Aorta (tissue), 5 donors: ENCODE results near the gene TSSK2. TPM values are rescaled to one million over a fixed set of nuclear protein-coding genes. Genes with fewer than 3 reads are reported as not detected.

Experiments
- ATAC-seq: fragments of 200-7000 bp; cut with Tn5 transposase; one replicate; pipeline ENCODE4 v1.9.1; 2022; ENCODE audit warnings: moderate library complexity; ENCODE audit not compliant: low FRiP score
- DNase-seq, 2 donors: peaks; one replicate each; pipeline ENCODE4 v3.0.0-alpha.2; 2020
- H3K27ac ChIP-seq, 2 donors: one replicate each; pipeline ENCODE4 v1.5.1; 2013; ENCODE audit warnings: low read length in 2 of 2, mild to moderate bottlenecking in 2 of 2, moderate library complexity in 2 of 2, control low read depth in 1 of 2, inconsistent platforms in 1 of 2, low read depth in 1 of 2
- H3K27me3 ChIP-seq, 2 donors: one replicate each; pipeline ENCODE4 v1.6.1; 2013; ENCODE audit warnings: control low read depth in 1 of 2, low read length in 1 of 2, mild to moderate bottlenecking in 1 of 2, moderate library complexity in 1 of 2; ENCODE audit not compliant: insufficient read depth in 2 of 2, control insufficient read depth in 1 of 2
- H3K36me3 ChIP-seq, 2 donors: one replicate each; pipeline ENCODE4 v1.6.1; 2013; ENCODE audit warnings: control low read depth in 1 of 2, low read length in 1 of 2, mild to moderate bottlenecking in 1 of 2; ENCODE audit not compliant: insufficient read depth in 2 of 2, control insufficient read depth in 1 of 2
- H3K4me1 ChIP-seq, 2 donors: one replicate each; pipeline ENCODE4 v1.6.1; 2013; ENCODE audit warnings: low read length in 2 of 2, control low read depth in 1 of 2, mild to moderate bottlenecking in 1 of 2, moderate library complexity in 1 of 2; ENCODE audit not compliant: insufficient read depth in 2 of 2, control insufficient read depth in 1 of 2
- H3K4me3 ChIP-seq, 2 donors: one replicate each; pipeline ENCODE4 v1.5.1; 2013; ENCODE audit warnings: low read length in 2 of 2, control low read depth in 1 of 2, mild to moderate bottlenecking in 1 of 2
- H3K9me3 ChIP-seq: one replicate; pipeline ENCODE4 v1.6.1; 2013; ENCODE audit warnings: mild to moderate bottlenecking, low read length; ENCODE audit not compliant: control insufficient read depth
- WGBS, 2 donors: extraction: QIAGEN DNeasy Blood & Tissue Kit; methylation state at CpG; one replicate each; pipeline ENCODE4 v1.1.7; 2013; 5-methylcytosine and 5-hydroxymethylcytosine counted together
- intact Hi-C, 2 donors: fragments of 100-400 bp; cut with DNase I; formaldehyde crosslinking; loops; one replicate each; pipeline versions ENCODE4 v1.14.2 to v1.15.0; 2022
- polyA plus RNA-seq, 2 donors: library from polyadenylated mRNA; stranded (reverse); fragments of 200-250 nt; gene quantifications; one replicate each; pipeline ENCODE4 v1.2.3, GENCODE V29; 2013
- total RNA-seq, 2 donors: library from RNA; stranded (reverse); fragmentation: NEBNext Ultra II Directional; extraction: Animal tissue kit (Norgen Biotek cat#: 25700); gene quantifications; one replicate each; pipeline ENCODE4 v1.2.1, GENCODE V29; 2021
- donor health status: healthy with polysubstance abuse.
- donor health status: Bipolar disorder and iron deficiency.
- donor health status: DM: no; HTN: no; CAD: no.
- donor health status: DM: no; HTN: no; CAD: no.
- donor health status: DM: yes; HTN: yes; CAD: no.

TSSK2 gene
- total and polyA plus RNA-seq, 4 donors = 0.08 to 0.50 TPM; not detected in 2

DNA sequence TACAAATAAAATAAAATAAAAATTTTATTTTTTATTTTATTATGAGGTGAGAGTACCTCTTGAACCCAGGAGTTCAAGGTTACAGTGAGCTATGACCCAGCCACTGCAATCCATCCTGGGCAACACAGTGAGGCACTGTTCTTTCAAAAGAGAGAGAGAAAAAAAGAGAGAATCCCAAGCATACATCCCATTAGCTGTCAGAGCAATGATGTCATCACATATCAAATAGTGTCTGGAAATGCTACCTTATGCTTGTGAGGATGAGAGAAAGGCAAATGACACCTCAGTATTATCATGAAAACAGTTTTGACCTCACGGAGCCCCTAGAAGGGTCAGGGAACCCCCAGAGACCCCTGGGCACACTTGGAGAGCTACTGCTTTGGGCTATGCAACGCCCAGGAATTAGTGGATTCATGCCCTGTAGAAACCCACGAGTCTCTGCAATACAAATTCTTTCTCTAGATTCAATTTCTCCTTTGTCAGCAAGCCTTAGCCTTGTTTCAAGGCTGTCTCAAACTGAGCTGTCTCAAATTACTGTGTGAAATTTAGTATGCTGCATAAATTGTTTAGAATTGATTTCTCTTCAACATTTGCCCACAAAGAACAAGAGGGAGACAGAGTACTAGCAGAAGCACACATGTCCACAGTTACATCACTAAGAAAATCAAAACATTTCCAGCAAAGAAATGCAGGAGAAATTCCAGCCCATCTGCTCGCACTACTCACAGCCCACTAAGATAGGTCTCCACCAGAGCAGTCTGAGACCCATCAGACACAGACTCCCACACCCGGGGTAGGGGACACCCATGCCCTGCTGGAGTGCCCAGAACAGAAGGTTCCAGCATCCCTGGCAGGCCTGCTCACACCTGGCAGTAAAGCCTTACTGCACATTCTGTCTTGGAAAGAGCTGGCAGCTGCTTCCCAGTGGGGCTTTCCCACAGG lies 27.0 kb upstream of the TSSK2 start:
- intact Hi-C loops = no loop called here
- no peaks in the 10 kb centered on the region for H3K36me3 ChIP-seq
- peak in 1 of 2 donors; percentile 69 for DNase-seq
- no peaks in the 10 kb centered on the region for H3K27me3 ChIP-seq
- ATAC-seq = no peak
- 53 to 57% methylated on average over 5 of the region's 5 CpGs for WGBS, 2 donors
- H3K4me1 ChIP-seq = no peaks in the 10 kb centered on the region
- no peaks in the 10 kb centered on the region for H3K9me3 ChIP-seq
- no peak overlapping the region for H3K27ac ChIP-seq
- H3K4me3 ChIP-seq = no peak overlapping the region

DNA sequence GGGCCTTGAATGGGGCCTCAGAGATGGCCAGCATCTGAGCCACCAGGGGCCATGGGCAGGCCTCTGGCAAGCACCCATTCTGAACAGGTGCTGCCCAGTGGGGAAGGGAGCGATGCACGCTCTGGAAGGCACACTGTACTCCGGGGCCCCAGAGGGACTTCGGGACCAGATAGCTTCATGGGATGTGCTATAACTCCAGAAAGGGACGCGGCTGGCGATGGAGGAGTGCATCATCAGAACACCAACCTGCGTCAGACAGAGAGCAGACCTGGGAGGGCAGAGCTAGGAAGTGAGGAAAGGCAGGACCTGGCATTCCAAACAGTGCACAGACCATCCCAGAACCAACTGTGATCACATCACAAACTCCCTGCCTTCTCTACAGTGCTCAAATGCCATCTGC lies 25.7 kb upstream of the TSSK2 start:
- H3K36me3 ChIP-seq = no peaks in the 10 kb centered on the region
- intact Hi-C loops = no loop called here
- no peaks in the 10 kb centered on the region for H3K4me1 ChIP-seq
- H3K27ac ChIP-seq = no peak overlapping the region
- DNase-seq (peak in 1 of 2 donors; percentile 17), ATAC-seq (no peak)
- WGBS, 2 donors = 97% methylated on average over 8 of the region's 8 CpGs
- H3K27me3 ChIP-seq = no peaks in the 10 kb centered on the region
- H3K4me3 ChIP-seq = no peak overlapping the region
- no peaks in the 10 kb centered on the region for H3K9me3 ChIP-seq

DNA sequence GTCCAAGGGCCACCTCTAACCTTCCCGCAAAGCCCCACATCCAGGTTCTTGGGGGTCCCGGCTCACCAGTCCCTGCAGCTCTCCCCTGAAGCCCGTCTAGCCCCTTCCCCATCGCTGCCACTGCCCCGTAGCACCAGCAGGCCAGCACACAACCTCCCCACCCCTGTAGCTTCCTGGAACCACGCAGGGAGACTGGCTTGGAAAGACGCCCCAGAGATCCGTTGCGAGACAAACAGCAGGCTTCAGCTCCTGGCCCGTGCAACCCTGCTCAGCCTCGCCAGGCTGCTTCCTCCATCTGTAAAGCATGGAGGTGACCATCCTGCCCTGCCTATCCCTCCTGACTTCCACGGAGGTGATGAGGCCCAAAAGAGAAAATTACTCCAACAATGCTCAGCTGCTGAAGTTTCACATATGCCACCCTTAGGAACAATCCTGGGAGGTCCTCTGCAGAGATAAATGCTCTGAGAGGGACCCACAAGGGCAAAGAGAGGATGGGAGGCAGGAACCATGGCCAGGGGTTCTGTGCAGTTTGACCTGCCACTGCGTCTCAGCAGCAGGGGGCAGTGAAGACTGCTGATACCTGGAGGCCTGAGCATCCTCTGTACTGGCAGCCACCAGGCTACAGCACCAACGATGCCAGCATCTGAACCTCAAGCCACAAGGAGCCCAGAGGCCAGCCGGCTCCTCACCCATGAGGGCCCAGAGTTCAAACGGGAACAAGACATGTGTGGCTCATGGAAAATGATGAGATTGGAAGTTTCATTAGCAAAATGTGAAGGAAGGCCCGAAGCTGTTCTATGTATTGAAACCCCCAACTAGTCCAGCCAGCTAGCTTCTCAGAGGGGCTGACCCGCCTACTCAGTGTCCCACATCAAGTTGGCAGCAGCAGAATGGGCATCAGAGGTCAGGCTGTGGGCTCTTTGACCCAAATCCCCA lies 25.0 kb upstream of the TSSK2 start:
- no peaks in the 10 kb centered on the region for H3K4me1 ChIP-seq
- no peak for ATAC-seq

DNA sequence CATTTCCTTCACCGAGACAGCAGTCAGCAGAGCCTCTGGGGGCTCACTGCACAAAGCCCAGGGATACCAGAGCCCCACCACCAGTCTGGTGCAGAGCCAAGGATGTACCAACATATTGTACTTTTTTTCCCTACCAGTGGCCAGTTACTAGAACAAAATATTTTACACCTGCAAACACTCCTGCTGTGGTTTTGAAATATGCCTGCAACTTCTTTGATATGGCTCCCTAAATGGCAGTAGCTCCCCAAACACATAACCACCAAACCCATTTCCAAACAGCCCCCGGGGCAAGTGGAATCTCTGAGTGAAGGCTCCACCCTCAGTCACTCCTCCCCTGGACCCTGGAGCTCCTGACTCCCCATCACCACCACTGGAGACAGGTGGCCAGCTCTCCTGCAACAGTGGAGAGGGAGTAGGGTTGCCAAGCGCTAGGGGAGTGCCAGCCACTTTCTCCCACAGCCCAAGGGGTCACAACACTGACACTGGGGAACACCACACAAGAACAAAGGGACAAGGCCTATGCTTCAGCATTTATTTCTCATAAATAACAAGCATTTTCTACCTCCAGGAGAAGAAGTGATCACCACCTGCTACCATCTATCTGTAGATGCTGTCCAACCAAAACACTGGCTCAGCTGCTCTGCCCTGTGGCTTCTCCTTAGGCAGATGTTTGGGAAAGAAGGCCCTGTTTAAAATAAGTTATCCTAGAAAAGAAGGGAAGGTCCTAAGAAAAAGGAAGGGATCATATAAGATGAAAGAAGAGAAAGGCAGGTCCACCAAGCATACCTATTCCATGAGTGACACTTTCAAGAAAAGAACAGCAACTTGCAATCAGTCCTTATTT lies 24.0 kb upstream of the TSSK2 start:
- Histone ChIP-seq H3K4me3 (no peak overlapping the region), H3K4me1 (no peaks in the 10 kb centered on the region), H3K9me3 (no peaks in the 10 kb centered on the region), H3K27ac (no peak overlapping the region), H3K27me3 (no peaks in the 10 kb centered on the region), H3K36me3 (no peaks in the 10 kb centered on the region)
- intact Hi-C loops = no loop called here
- peak in 1 of 2 donors; percentile 26 for DNase-seq
- 81 to 84% methylated on average over 3 of the region's 3 CpGs for WGBS, 2 donors
- ATAC-seq = no peak

More for the DNA sequence above, 25.0 kb upstream of the TSSK2 start:
- H3K4me3 ChIP-seq = no peak overlapping the region
- H3K27me3 ChIP-seq = no peaks in the 10 kb centered on the region
- DNase-seq = peak in 1 of 2 donors; percentile 59
- 64 to 73% methylated on average over 18 of the region's 18 CpGs for whole genome bisulfite sequencing, 2 donors
- no peaks in the 10 kb centered on the region for H3K9me3 ChIP-seq
- no peak overlapping the region for H3K27ac ChIP-seq
- intact Hi-C loops = no loop called here
- no peaks in the 10 kb centered on the region for H3K36me3 ChIP-seq

DNA sequence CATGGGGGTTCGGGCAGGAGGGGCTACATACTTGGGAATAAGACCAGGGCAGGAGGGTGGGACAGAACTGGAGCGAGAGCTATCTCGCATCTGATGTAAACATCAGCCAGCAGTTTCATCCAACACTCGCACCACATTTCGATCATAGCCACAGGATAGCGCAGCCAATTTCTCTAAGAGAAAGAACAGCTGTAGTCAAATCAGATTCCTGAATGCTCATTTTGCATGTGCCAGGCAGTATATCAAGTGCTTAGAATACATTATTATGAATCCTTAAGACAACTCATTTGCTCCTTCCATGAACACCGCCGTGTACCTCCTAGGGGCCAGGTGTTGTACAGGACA lies 23.4 kb upstream of the TSSK2 start:
- intact Hi-C loops = no loop called here
- H3K4me1 ChIP-seq = no peaks in the 10 kb centered on the region
- ATAC-seq (no peak), DNase-seq (peak in 1 of 2 donors; percentile 35)
- H3K27me3 ChIP-seq = no peaks in the 10 kb centered on the region
- no peak overlapping the region for H3K27ac ChIP-seq
- no peaks in the 10 kb centered on the region for H3K9me3 ChIP-seq
- 86 to 90% methylated on average over 8 of the region's 8 CpGs for WGBS, 2 donors
- H3K36me3 ChIP-seq = no peaks in the 10 kb centered on the region
- H3K4me3 ChIP-seq = no peak overlapping the region

DNA sequence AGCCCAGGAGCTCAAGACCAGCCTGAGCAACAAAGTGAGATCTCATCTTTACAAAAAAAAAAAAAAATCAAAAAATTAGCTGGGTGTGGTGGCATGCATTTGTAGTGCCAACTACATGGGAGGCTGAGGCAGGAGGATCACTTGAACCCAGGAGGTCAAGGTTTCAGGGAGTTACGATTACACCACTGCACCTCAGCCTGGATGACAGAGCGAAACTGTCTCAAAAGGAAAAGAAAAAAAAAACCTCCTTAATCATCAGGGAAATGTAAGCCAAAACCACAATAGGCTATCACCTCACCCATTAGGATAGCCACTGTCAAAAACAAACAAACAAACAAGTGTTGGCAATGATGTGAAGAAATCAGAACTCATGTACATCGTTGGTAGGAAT lies 22.3 kb upstream of the TSSK2 start:
- ATAC-seq (no peak), DNase-seq (peak in 1 of 2 donors; percentile 0)
- 73 to 85% methylated on average over 3 of the region's 3 CpGs for WGBS, 2 donors
- no peaks in the 10 kb centered on the region for H3K4me1 ChIP-seq
- no peaks in the 10 kb centered on the region for H3K27me3 ChIP-seq
- no peaks in the 10 kb centered on the region for H3K36me3 ChIP-seq
- no peaks in the 10 kb centered on the region for H3K9me3 ChIP-seq
- intact Hi-C loops = no loop called here
- H3K27ac ChIP-seq = no peak overlapping the region
- no peak overlapping the region for H3K4me3 ChIP-seq

DNA sequence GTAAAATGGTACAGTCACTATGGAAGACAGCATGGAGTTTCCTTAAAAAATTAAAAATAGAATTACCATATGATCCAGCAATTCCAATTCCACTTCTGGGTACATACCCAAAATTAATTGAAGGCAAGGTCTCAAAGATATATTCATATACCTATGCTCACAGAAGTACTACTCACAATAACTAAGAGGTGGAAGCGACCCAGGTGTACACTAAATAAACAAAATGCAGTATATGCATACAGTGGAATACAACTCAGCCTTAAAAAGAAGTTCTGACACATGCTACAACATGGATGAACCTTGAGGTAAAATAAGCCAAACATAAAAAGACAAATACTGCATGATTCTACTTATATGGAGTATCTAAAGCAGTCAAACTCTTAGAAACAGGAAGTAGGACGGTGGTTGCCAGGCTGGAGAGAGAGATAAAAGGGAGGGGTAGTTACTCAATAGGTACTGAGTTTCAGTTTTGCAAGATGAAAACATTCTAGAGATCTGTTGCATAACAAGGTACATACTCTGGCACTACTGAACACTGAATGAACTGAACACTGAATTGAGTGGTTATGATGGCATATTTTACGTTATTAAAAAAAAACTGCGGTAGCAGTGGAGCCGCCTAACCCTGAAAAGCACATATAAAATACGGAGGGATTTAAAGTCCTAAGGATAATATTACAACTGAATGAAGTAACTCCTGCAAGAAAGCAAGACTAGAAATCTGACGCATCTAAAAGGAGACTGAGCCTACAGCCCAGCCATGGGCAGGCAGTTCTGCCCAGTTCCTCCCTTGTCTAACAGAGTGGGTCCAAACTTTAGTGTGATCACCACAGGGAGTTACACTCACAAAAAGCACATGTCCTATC lies 21.7 kb upstream of the TSSK2 start:
- no peaks in the 10 kb centered on the region for H3K36me3 ChIP-seq
- H3K9me3 ChIP-seq = no peaks in the 10 kb centered on the region
- DNase-seq (peak in 1 of 2 donors; percentile 26), ATAC-seq (peak; percentile 50)
- H3K4me1 ChIP-seq = peaks cover 0 to under 1% of the 10 kb centered on the region in 2 donors
- no peak overlapping the region for H3K27ac ChIP-seq
- H3K27me3 ChIP-seq = no peaks in the 10 kb centered on the region
- intact Hi-C loops = loop anchor here in 1 of 2 donors (10.0 kb wide), 1 partner anchor 55 kb away; no protein-coding TSS in a partner anchor
- 67 to 69% methylated on average over 7 of the region's 7 CpGs for WGBS, 2 donors
- no peak overlapping the region for H3K4me3 ChIP-seq
